ENCODE results near the gene ZNF526.
"Not testable (repeated sequence)": the region's sequence is repeated elsewhere in the genome, so short reads cannot be mapped to it uniquely, and the experiment has no call there.

ZNF526 gene

DNA sequence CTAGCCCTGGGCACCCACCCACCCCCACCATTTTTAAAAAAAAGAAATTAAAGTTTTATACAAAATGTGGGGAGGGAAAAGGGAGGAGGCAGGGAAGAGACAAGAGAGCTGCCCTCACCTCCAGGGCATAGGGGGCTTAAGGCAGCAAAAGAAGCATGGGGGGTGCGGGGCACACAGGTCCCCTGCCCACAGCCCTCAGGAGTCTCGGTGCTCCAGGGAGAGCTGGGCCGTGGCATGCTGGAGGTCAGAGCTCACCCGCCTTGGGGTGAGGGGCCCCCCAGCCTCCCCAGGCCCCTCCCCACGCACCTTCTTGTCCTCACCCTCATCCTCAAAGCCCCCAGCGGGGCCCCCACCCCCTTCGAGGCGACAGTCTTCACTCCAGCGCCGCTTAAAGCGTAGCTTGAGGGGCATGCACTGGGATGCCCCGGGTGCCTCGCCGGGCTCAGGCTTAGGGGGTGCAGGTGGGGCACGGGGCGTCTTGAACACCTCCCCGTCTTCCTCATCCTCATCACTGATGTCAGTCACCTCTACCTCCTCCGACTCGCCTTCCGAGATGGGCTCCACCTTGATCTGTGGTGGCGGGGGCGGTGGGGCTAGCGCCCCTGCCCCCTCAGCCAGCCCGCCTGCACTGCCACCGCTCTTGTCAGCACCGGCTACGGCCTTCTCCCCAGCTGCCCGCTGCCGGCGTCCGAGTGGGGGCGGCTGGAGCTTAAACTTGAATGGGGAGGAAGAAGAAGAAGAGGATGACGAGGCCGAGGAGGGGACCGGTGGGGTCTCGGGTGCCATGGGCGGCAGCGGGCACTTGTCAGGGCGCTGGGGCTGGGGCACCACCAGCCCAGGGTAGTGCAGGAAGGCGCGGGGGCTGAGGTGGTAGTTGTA lies 28.4 kb downstream of the ZNF526 start:
- DNase-seq, result no peak

DNA sequence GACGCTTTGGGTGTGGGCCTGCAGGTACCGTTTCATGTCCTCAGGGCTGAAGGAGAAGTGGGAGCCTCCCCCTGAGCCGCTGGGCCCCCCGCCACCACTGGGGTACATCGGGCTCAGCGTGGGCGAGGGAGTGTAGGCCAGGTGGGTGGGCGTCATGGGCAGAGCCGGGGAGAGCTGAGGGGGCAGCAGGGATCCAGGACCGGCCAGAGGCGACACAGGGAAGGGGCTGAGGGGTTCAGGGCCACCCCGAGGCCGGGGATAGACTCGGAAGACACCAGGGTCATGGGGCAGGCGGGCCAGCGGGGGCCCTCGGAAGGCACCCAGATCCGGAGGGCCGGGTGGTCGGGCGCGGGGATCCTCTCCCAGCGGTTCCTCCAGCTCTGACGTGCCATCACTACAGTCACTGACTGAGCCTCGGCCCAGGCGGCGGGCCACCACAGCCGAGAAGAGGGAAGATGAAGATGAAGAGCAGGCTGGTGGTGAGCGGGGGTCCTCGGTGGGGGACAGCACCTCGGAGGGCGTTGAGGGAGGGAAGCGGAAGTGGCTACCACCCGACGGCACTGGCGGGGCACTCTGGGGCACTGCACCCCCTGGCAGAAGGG lies 29.1 kb downstream of the ZNF526 start:
- no peak for DNase-seq

- no peak for DNase-seq
Measured at GRCh38 chr19:42249769-42250168, 29.7 kb downstream of the ZNF526 start.

GRCh38 chr19:42250183-42250665 lies 30.1 kb downstream of the ZNF526 start:
- DNase-seq, result no peak

DNA sequence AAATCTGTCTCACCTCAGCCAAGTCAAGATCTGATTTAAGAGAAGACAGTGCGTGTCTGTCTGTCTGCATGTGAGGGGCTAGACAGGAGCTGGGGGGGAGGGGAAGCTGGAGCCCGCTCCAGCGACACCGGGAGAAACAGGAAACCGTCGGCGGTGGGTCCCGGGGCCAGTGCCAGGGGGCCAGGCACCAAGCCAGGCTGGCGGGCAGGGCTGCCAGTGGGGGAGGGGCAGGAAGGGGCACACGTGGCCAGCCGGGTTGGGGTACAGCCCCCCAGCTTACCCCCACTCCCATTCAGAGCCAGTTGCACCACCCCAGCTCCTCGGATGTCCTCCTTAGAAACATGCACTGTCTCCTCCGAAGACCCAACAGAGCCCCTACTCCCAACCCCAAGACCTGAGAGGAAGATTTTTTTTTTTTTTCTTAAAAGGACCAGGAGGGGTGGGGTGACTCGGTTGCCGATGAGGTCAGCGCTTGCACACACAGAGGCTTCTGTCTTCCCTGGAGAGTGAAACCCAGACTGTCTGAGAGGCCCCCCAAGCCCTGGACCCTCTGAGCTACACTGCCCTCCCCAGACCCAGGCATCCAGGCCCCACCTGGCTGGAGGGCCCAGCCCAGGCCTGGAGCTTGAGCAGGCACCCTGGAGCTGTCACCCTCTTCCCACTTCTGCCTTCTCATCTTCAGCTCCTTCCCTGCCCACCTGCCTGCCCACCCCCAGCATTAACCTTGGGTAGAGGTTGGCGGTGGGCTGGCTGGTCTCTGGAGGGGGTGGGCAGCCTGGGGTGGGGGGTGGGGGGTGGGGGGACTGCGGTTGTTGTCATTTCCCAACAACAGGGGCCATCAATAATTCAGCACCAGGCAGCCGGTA lies 30.8 kb downstream of the ZNF526 start:
- DNase-seq, result no peak

DNA sequence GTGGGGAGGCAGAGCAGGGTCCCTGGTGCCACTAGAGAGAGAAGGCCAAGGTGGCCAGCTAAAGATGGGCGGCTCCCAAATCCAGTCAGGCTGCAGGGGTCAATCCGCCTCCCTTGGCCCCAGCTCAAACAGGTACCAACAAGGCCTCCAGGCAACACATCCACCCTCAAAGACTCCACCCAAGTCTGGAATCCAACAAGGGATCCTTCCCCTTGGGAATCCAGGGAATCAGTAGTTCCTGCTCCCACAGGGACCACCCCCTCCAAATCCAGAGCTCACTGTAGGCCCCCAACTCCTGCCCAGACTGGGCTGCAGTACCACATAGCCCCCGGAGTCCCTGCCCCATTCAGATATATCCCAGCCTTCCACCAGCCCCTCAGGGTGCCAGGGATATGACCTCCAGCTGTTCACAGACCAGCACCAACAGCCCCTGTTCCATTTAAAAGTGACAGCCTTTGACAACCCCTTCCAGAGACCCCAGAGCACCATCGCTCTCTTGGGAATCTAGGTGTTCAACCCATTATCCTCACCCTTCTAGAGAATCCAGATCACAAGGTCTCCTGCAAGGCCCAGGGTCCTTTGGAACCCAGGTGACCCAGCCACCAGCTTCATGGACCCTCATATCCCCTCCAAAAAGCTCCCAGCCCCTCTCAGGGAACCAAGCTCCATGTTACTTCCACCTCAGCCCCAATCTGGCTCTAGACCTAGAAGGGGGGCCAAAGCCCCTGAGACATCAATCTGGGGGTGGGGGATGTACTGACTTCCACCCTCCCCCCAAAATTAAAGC lies 31.7 kb downstream of the ZNF526 start:
- DNase-seq, result no peak

DNA sequence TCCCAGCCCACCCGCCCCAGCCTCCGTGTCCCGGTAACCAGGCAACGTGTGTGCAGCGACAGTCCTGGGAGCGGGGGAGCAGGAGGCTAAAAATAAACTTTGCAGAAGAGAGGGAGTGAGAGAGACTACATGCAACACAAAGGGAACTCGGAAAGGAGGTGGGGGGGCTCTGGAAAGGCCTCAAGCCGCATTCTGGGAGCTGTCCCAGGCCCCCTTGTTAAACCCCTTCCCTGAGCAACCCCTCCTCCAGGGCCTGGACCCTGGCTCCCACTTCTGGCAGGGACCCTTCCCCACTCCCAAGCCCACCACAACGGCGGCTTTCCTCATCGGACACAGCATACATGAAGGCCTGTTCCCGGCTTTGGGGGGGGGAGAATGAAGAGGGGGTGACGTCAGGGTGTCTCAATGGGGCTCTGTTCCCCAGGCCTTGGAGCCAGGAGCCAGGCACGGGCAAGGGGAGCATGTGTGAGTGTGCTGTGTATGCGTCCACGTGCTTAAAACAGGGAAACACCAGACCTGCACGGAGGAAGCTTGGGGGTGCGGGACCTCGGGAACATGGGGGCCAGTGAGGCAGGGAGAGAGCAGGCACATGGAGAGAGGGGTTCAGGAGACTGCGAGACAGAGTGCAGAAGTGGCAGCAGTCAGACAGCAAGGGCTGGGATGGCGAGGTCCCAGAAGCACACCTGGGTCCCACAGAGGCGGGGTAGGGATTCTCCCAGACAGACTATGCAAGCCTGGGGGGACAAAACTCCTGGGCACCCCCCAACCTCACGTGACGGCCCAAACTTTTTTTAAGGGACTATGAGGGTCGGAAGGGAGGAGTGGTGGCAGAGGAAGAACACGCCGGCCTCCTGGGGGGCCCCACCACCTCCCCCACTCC lies 32.5 kb downstream of the ZNF526 start:
- DNase-seq, result no peak

DNA sequence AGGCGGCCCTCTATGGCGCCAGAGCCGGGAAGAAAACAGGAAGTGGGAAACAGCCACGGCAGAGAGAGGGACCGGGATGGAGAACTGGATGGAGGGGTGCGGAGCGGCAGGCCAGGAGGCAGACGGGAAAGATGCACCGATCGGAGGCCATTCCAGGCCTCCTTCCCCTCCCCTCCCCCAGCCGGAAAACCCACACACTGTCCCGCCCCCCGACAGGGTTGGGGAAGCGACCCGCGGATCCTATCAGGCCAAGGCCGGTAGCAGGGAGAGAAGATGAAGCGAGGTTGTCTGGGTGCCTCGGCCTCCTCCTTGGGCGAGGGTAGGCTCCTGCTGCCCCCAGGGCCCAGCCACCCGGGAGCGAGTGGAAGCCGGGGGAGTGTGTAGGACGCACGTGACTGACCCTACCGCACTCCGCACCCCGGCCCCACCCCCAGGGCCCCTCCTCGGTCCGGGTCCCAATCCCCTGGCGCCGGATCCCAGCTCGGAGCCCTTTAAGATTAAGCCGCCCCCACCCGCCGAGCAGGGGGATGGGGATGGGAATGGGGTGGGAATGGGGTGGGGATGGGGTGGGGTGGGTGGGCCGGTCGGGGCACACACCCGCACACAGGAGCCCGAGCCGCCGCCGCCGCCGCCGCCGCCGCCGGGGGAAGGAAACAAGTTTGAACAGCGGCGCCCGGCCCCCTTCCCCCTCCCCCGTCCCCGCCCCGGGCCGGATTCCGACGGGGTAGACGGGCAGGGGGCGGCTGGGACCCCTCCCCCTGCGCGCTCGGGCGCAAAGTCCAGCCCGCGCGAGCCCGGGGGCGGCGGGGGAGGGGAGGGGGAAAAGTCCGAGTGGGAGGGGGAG lies 33.4 kb downstream of the ZNF526 start:
- DNase-seq, result peak; percentile 39

- peak; percentile 70 for DNase-seq
Measured at GRCh38 chr19:42254089-42254849, 34.2 kb downstream of the ZNF526 start.

DNA sequence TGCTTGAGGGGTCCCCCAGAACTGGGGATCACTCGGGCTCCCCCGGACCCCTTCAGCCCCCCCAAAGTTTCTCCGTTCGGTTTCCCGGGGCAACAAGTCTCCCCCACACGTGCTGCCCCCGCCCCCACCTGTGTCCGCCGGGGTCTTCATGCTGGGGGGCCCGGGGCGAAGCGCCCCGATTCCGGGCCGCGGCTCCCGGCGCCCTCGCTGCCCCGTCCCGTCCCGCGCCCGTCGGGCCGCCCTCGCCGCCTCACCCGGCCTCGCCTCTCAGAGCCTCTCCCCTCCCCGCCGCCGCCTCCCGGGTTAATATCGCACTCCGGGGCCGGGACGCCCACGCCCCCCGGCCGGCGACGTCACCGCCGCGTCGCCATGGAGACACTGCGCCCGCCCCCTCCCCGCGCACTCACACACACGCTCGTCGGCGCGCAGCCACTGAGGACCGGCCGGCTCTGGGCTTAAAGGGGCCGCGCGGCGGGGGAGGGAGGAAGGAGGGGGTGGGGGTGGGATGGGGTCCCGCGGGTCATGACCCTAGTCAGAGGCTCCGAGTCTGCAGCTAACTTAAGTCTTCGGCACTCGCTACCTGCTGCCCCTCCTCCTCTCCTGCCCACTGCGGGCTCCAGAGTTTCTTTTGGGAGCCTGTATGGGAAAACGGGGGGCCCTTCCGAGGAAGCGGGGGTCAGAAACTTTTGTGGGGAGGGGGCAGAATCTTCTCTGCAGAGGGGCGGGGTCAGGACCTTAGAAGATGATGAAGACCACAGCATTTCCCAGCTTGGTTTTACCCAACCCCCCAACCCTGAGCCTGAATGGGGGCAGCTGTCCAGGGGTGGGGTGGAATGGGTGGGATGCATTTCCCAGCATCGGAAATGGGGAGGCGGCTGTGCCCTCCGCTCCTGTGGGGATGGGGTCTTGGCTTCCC lies 35.0 kb downstream of the ZNF526 start, which contains the start of gene ERF:
Gene ERF (minus strand): TSS at position 279 of the 916 bp plus-strand sequence. CDS start 129 bp downstream, at position 150.
- peak; percentile 93 for DNase-seq

GRCh38 chr19:42255766-42256745 lies 35.9 kb downstream of the ZNF526 start:
- DNase-seq, result no peak

DNA sequence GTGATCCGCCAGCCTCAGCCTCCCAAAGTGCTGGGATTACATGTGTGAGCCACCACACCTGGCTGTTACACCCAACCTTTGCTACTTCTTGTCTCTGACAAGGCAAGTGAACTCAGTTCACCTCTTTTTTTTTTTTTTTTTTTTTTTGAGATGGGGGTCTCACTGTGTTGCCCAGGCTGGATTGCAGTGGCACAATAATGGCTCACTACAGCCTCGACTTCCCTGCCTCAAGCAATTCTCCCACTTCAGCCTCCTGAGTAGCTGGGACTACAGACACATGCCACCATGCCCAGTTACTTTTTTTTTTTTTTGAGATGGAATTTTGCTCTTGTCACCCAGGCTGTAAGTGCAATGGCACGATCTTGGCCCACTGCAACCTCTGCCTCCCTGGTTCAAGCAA lies 37.7 kb downstream of the ZNF526 start:
- DNase-seq, result not testable (repeated sequence)

DNA sequence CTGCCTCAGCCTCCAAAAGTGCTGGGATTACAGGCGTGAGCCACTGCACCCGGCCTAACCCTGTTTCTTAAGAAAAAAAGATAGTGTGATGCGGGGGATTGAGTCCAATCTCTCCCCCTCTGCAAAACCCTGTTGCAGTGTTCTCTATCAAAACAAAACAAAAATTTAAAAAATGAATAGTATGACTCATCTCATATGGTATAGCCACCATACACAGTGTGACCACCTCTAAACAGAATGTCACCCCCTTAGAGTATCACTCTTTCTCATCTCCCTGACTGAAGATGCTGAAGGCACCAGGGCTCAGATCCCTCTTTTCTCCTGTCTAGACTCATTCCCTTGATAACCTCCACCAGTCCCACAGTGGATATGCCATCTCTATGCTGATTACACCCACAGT lies 41.7 kb downstream of the ZNF526 start:
- DNase-seq, result no peak

DNA sequence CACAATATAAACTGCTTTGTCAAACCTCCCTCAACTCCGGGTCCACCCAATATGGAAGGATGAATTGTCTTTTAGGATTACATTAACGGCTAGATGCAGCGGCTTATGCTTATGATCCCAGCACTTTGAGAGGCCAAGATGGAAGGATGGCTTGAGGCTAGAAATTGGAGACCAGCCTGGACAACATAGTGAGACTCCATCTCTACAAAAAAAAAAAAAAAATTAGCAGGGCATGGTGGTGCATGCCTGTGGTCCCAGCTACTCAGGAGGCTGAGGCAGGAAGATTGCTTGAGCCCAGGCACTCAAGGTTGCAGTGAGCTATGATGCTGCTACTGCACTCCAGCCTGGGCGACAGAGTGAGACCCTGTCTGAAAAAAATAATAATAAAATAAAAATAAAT lies 46.0 kb downstream of the ZNF526 start:
- DNase-seq, result not testable (repeated sequence)

DNA sequence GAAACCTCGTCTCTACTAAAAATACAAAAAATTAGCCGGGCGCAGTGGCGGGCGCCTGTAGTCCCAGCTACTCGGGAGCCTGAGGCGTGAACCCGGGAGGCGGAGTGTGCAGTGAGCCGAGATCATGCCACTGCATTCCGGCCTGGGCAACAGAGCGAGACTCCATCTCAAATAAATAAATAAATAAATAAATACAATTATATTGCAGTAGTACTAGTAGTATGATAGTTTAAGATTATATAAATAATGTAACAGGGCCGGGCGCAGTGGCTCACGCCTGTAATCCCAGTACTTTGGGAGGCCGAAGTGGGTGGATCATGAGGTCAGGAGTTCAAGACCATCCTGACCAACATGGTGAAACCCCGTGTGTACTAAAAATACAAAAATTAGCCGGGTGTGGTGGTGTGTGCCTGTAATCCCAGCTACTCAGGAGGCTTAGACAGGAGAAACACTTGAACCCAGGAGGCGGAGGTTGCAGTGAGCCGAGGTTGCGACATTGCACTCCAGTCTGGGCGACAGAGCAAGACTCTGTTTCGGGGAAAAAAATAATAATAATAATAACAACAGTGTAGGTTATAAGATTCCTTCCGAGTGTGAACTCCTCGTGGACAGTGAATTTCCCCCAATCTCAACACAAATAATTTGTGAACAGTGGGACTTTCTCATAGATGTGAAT lies 47.0 kb downstream of the ZNF526 start:
- DNase-seq, result not testable (repeated sequence)

- DNase-seq, result no peak
Measured at GRCh38 chr19:42267644-42268141, 47.6 kb downstream of the ZNF526 start.

Measured in activated CD4-positive, alpha-beta T cell treated with anti-CD3 and anti-CD28 coated beads for 1 hour (primary cell).